Stimulated activated memory B cell treated with anti-CD40 and anti-IgM and Interleukin-4, amounts not matched to agents 10 μg/mL and 1 μg/mL and 100 μg/mL, for 72 hours (primary cell): ENCODE data around the gene HNRNPF.
A peak's percentile ranks its signal among the peaks of the same experiment; 100 is the strongest.

Source experiments
- ATAC-seq: fragments of 150-1000 bp; cut with Tn5 transposase; 2 replicates; pipeline ENCODE4 v1.10.0; 2021
- H3K27ac Mint-ChIP-seq: one replicate; pipeline ENCODE4 v1.8.0; 2022; ENCODE audit warnings: mild to moderate bottlenecking, mixed read lengths
- H3K27me3 Mint-ChIP-seq: one replicate; pipeline ENCODE4 v1.8.0; 2022; ENCODE audit warnings: mixed read lengths
- H3K36me3 Mint-ChIP-seq: one replicate; pipeline ENCODE4 v1.8.0; 2022; ENCODE audit warnings: mixed read lengths
- H3K4me1 Mint-ChIP-seq: one replicate; pipeline ENCODE4 v1.8.0; 2022; ENCODE audit warnings: mixed read lengths
- H3K4me3 Mint-ChIP-seq: one replicate; pipeline ENCODE4 v1.8.0; 2022; ENCODE audit warnings: mild to moderate bottlenecking, moderate library complexity, mixed read lengths
- H3K9me3 Mint-ChIP-seq: one replicate; pipeline ENCODE4 v1.8.0; 2022; ENCODE audit warnings: mixed read lengths

The HNRNPF gene

DNA sequence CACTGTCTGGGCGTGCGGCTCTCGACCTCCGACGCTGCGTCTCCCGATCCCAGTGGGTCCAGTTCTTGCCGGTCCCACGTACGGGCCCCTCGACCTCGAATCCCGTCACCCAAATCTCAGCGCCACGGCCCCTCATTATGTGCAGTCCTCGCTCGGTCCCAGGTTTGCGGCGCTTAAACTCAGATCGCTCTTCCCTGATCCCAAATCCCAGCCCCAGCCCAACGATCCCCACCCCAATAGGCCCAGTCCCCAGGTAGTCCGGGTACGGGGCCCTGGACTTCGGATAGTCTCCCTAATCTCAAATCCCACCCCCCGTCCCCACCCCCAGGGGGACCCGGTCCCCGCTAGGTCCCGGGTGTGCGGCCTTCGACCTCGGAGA lies 666 bp downstream of the HNRNPF start:
- Mint-ChIP-seq H3K36me3 (peaks cover 8% of the 10 kb centered on the region), H3K9me3 (no peaks in the 10 kb centered on the region), H3K4me1 (peaks cover 46% of the 10 kb centered on the region), H3K27ac (peak overlapping the region; percentile 92), H3K27me3 (no peaks in the 10 kb centered on the region), H3K4me3 (peak overlapping the region; percentile 97)
- ATAC-seq: peak; percentile 0

DNA sequence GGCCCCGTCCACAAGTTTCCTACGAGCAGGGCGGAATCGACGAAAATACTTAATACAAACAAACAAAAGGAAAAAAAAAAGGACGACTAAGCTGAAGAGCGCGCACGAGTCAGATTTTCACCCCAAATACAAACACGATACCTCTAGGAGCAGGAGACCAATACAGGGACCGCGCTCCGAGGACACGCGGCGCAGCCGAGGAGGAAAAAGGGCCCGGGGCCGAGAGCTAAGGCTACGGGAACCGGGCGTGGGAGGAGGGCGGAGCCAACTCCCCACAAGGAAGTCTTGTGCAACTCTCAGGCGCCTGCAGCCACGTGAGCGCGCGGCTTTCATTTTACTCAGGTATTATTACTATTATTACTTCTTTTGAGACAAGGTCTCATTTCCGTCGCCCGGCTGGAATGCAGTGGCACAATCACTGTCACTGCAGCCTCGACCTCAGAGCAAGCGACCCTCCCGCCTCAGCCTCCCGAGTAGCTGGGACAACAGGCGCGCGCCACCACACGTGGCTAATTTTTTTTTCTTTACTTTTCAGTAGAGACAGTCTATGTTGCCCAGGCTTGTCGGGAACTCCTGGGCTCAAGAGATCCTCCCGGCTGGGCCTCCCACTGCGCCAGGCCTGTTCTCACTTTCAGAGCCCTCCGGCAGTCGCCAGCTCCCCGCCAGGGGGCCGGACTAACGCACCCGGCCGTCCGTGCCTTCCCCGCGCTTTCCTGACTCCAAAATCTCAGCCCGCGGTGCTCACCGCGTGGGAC lies 1.2 kb downstream of the HNRNPF start:
- ATAC-seq: peak; percentile 74
- peak overlapping the region; percentile 92 for H3K27ac Mint-ChIP-seq
- H3K36me3 Mint-ChIP-seq: peaks cover 13% of the 10 kb centered on the region
- peaks cover 52% of the 10 kb centered on the region for H3K4me1 Mint-ChIP-seq
- H3K4me3 Mint-ChIP-seq: peak overlapping the region; percentile 97
- H3K27me3 Mint-ChIP-seq: no peaks in the 10 kb centered on the region
- H3K9me3 Mint-ChIP-seq: no peaks in the 10 kb centered on the region

DNA sequence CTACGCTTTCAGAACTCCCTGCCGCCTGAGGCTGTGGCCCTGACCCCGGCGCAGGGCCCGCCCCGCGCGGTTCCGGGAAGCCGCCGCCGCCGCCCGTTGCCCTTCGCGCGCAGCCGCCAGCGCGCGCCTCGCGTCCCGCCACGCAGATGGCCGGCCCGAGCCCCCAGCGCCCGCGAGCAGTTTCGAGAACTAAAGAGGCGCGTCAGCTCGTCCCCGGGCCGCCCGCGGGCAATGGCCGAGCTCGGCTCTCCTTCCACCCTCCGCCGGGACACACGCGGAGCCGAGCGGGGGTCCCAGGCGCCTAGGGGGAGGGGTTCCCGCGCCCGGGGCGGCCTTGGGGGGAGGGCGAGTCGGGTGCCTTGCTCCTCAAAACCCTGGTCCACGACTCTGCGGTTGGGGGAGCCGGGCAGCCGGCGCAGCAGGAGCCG lies 1.8 kb downstream of the HNRNPF start:
- Mint-ChIP-seq H3K4me1 (peaks cover 57% of the 10 kb centered on the region), H3K27me3 (no peaks in the 10 kb centered on the region), H3K27ac (peak overlapping the region; percentile 92), H3K9me3 (no peaks in the 10 kb centered on the region), H3K36me3 (peaks cover 17% of the 10 kb centered on the region), H3K4me3 (peak overlapping the region; percentile 97)
- peak; percentile 39 for ATAC-seq

DNA sequence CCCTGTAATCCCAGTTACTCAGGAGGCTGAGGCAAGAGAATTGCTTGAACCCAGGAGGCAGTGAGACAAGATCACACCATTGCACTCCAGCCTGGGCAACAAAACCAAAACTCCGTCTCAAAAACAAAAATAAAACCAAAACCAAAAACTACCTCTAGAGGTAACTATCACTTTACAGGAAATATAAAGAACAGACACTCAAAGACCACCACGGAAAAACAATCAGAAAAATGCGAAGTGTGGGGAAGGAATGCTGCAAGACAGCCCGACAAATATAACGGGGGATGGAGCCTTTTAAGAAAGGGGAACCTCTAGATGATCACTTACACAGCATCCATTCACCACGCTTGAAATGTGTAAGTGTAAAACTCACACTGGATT lies 4.3 kb downstream of the HNRNPF start:
- Mint-ChIP-seq H3K4me3 (peak overlapping the region; percentile 83), H3K4me1 (peaks cover 70% of the 10 kb centered on the region), H3K9me3 (no peaks in the 10 kb centered on the region), H3K27ac (peak overlapping the region; percentile 80), H3K27me3 (no peaks in the 10 kb centered on the region), H3K36me3 (peaks cover 33% of the 10 kb centered on the region)
- no peak for ATAC-seq

DNA sequence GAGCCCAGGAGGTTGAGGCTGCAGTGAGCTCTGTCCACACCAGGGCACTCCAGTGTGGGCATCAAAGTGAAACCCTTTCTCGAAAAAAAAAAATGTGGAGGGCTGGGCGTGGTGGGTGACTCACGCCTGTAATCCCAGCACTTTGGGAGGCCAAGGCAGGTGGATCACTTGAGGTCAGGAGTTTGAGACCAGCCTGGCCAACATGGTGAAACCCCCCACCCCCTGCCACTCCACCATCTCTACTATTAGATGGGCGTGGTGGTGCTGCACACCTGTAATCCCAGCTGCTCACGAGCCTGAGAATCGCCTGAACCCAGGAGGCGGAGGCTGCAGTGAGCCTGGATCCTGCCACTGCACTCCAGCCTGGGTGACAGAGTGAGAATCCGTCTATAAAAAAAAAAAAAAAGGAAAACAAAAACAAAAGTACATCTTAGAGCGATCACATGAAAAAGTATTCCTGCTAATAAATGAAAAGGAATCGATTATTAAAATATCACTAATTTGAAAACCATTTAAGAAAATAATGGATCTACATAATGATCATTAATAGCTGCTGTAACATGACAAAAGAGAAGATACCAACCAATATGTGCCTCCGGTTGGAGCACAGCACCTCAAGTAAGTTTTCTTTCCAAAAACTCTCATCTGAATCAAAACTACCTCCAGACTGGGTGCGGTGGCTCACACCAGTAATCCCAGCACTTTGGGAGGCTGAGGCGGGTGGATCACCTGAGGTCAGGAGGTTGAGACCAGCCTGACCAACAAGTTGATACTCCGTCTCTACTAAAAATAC lies 4.9 kb downstream of the HNRNPF start:
- Mint-ChIP-seq H3K9me3 (no peaks in the 10 kb centered on the region), H3K36me3 (peaks cover 38% of the 10 kb centered on the region), H3K4me3 (peak overlapping the region; percentile 83), H3K4me1 (peaks cover 73% of the 10 kb centered on the region), H3K27ac (peak overlapping the region; percentile 80), H3K27me3 (no peaks in the 10 kb centered on the region)
- no peak for ATAC-seq

DNA sequence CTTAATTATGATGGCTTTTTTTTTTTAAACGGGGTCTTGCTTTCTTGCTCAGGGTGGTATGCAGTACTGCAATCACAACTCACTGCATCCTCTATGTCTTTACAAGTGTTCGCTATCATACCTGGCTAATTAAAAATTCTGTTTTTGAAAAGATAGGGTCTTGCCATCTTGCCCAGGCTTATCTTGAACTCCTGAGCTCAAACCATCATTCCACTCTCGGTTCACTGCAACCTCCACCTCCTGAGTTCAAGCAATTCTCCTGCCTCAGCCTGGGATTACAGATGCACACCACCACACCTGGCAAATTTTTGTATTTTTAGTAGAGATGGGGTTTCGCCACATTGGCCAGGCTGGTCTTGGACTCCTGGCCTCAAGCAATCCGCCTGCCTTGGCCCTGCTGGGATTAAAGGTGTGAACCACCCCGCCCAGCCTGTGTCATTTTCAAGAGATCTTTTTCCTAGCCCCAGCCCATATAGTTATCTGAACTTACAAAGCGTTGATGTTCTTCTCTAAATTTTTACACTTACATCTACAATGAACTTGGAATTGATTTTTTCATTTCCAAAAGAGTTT lies 6.0 kb downstream of the HNRNPF start:
- Mint-ChIP-seq H3K9me3 (no peaks in the 10 kb centered on the region), H3K27me3 (no peaks in the 10 kb centered on the region), H3K27ac (peak overlapping the region; percentile 10), H3K36me3 (peaks cover 40% of the 10 kb centered on the region), H3K4me1 (peaks cover 79% of the 10 kb centered on the region), H3K4me3 (peak overlapping the region; percentile 23)
- ATAC-seq: no peak

DNA sequence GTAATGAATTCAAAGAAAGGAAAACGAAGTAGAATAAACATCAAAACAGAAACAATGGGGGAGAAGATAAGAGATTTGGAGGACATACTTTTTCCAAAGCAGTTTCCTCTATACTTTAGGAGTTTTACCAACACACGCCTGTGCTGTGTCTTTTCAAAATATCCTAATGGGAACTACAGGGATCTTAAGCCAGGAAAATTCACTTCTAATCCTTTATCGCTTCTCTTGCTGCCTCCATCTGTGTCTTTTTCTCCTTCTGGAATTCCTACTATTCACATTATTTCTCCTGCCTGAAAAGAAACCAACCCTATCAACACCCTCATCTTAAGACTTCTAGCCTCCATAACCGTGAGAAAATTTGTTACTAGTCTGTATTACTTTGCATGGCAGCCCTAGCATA lies 6.8 kb downstream of the HNRNPF start:
- Mint-ChIP-seq H3K9me3 (no peaks in the 10 kb centered on the region), H3K27me3 (no peaks in the 10 kb centered on the region), H3K4me1 (peaks cover 82% of the 10 kb centered on the region), H3K4me3 (peak overlapping the region; percentile 25), H3K36me3 (peaks cover 43% of the 10 kb centered on the region), H3K27ac (peak overlapping the region; percentile 10)
- no peak for ATAC-seq

DNA sequence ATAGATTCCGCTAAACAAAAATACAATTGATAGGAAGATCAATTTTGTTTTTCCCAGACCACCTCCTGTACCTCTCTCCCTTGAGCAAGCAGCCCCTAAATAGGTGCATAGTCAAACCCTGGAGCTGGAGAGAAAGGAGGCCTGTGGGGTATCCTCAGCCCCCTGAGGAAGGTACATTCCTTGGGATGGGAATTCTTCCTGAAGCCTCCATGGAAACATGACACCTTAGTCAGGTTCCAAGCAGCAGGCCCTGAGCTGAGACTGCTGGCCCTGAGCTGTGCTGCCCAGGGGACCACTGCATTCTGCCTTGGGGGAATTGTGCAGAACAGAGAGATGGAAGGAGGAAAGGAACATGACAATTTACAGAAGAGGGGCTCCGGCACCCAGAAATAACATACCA lies 7.4 kb downstream of the HNRNPF start:
- Mint-ChIP-seq H3K4me3 (peak overlapping the region; percentile 25), H3K4me1 (peaks cover 82% of the 10 kb centered on the region), H3K27me3 (no peaks in the 10 kb centered on the region), H3K36me3 (peaks cover 43% of the 10 kb centered on the region), H3K9me3 (no peaks in the 10 kb centered on the region), H3K27ac (peak overlapping the region; percentile 10)
- ATAC-seq: no peak

DNA sequence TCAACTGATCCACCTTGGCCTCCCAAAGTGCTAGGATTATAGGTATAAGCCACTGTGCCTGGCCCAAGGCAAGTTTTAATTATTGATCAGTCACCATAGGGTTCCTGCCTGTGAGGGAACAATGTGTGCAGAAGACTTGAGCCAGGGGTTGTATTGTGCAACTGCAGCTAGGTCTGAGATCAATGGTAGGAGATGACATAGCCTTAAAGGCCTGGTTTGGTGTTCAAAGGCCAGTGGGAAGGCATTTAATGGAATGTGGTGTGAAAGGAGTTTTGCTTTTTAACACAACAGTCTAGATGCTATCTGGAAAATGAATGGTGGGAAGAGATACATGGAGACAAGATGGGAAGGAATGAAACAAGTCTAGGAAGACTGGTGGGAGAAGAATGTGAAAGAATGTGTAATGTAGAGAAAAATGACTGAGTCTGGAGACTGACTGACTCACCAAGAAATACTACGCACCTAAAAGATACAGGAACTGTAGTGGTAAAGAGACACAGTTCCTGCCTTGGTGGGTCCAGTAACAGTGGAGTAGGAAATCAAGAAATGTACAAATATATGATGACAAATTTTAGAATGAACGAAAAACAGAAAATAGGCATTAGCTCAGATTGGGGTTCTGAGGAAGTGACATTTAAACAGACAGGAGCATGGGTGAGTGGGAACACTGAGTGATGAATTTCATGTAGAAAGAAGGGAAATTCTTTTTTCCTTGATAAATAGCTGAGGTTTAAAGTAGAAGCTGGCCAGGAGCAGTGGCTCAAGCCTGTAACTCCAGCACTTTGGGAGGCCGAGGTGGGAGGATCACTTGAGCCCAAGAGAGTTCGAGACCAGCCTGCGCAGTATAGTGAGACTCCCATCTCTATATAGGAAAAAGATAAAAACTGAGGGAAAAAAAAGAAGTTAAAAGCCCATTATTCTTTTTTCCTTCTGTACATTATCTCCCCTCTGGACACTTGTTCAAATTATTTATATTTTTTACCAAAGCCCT lies 9.4 kb downstream of the HNRNPF start:
- Mint-ChIP-seq H3K27ac (peak overlapping the region; percentile 58), H3K9me3 (no peaks in the 10 kb centered on the region), H3K4me3 (peak overlapping the region; percentile 17), H3K36me3 (peaks cover 45% of the 10 kb centered on the region), H3K27me3 (no peaks in the 10 kb centered on the region), H3K4me1 (peaks cover 86% of the 10 kb centered on the region)
- no peak for ATAC-seq

DNA sequence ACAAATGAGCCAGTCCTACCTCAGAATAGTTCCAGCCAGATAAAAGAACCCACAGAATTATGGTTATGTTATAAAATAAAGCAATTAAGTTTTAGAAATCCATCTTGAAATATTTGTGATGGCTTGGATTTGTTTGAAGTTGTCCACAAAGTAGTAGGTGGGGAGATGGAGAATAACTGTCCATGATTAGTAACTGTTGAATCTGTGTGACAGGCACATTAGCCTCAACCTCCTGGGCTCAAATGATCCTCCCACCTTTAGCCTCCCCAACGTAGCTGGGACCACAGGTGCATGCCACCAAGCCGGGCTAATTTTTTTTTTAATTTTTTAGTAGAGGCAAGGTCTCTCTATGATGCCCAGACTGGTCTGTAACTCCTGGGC lies 10.1 kb downstream of the HNRNPF start:
- Mint-ChIP-seq H3K27me3 (no peaks in the 10 kb centered on the region), H3K4me3 (no peak overlapping the region), H3K9me3 (no peaks in the 10 kb centered on the region), H3K27ac (peak overlapping the region; percentile 58), H3K36me3 (peaks cover 44% of the 10 kb centered on the region), H3K4me1 (peaks cover 83% of the 10 kb centered on the region)
- no peak for ATAC-seq

DNA sequence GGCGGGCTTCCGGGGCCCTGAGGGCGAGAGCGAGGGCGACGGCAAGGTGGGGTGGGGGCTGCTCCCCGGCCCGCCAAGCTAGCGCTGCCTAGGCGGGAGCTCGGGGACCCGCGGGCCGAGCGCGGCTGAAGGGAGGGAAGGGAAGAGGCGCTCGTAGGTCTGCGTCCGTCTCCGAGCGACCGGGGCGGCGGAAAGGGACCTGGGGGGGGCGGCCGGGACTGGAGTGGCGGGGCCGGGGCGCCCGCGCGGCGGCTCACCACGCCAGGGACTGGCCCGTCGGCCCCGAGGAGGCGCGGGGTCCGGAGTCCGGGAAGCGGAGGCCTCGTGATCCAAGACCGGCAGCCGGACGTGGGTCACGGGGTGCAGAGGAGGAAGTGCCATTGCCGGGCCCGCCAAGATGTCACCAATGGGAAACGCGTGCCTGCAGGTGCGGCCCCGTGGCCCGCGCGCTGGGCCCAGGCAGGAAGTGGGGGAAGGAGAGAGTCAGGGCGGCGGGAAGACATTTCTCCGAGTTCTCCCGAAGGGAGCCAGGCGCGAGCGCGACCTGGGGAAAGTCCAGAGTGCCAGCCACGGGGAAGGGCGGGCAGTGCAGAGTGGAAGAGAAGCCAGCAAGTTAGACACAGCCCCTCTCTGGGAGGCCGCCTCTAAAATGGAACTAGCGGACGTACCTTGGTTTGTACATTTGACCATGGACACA lies 11.9 kb downstream of the HNRNPF start:
- H3K4me3 Mint-ChIP-seq: peak overlapping the region; percentile 82
- no peaks in the 10 kb centered on the region for H3K9me3 Mint-ChIP-seq
- peak; percentile 93 for ATAC-seq
- H3K4me1 Mint-ChIP-seq: peaks cover 81% of the 10 kb centered on the region
- peak overlapping the region; percentile 85 for H3K27ac Mint-ChIP-seq
- peaks cover 50% of the 10 kb centered on the region for H3K36me3 Mint-ChIP-seq
- H3K27me3 Mint-ChIP-seq: no peaks in the 10 kb centered on the region

DNA sequence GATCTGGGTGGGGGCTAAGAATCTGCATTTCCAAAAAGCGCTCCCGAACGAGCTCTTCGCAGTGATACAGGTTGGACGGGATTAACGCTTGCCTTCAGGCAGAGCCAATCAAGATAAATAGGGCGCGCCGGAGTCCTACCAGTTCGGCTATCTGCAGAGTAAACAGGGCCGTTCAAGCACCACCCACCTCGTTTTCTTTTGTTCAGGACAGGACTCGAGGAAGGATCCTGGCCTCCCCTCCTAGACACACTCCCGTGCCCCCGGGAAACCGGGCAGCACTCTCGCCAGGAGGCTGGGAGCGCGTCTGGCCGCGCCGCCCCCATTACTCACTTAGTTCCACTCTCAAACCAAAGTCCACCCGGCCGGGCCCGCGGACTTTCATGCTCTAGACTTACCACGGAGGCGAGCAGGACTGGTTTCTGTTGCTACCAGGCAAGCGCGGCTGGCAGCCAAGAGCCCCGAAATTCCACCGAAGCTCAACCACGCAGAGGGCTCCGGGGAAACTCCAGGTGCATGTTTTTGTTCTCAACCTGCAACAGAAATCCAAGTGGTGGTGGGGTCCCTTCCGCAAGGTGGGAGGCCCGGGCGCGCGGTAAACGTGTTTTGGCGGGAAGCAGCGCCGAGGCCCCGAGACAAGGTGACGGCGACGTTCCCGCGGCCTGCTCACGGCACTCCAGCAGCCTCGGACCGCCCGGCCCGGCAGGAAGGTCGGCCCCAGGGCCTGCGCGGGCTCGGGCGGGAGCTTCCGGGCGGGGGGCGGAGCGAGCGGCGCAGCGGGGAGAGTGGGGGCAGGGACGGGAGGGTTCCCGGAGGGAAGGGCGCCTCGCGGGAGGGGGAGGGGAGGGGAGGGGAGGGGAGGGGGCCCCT lies 12.7 kb downstream of the HNRNPF start:
- peaks cover 81% of the 10 kb centered on the region for H3K4me1 Mint-ChIP-seq
- H3K27ac Mint-ChIP-seq: peak overlapping the region; percentile 85
- no peaks in the 10 kb centered on the region for H3K27me3 Mint-ChIP-seq
- H3K36me3 Mint-ChIP-seq: peaks cover 50% of the 10 kb centered on the region
- peak overlapping the region; percentile 95 for H3K4me3 Mint-ChIP-seq
- no peaks in the 10 kb centered on the region for H3K9me3 Mint-ChIP-seq
- peak; percentile 87 for ATAC-seq

DNA sequence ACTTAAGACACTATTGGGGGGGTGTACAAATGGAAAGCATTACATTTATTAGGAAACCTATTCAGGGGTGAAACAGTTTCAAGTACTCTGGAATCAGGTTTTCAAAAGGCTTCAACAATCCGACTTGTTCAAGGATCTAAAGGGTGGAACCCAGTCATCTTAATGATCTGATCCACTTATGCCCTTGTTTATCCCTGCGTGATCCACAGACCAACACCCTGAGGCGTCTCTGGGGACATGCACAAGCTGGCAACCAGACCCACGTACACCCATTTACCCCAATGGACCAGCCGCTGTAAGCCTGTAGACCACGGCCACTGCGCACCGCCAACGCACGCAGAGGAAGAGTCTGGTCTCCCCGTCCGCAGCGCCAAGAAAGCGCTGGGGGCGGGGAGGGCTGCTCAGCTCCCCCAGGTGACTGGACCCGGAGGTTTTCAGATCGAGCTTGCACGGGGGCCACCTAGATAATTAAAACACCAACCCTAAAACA lies 13.4 kb downstream of the HNRNPF start:
- H3K27me3 Mint-ChIP-seq: no peaks in the 10 kb centered on the region
- H3K9me3 Mint-ChIP-seq: no peaks in the 10 kb centered on the region
- peaks cover 53% of the 10 kb centered on the region for H3K36me3 Mint-ChIP-seq
- ATAC-seq: no peak
- peak overlapping the region; percentile 95 for H3K4me3 Mint-ChIP-seq
- H3K4me1 Mint-ChIP-seq: peaks cover 82% of the 10 kb centered on the region
- peak overlapping the region; percentile 85 for H3K27ac Mint-ChIP-seq
